Fibroblast of the conjunctiva (primary cell): ENCODE results near the gene ENTPD8.

ENCODE experiments used
- DNase-seq: peaks from one replicate; pipeline ENCODE4 v3.0.0-alpha.2; 2010; ENCODE audit warnings: low read depth

ENTPD8 gene

DNA sequence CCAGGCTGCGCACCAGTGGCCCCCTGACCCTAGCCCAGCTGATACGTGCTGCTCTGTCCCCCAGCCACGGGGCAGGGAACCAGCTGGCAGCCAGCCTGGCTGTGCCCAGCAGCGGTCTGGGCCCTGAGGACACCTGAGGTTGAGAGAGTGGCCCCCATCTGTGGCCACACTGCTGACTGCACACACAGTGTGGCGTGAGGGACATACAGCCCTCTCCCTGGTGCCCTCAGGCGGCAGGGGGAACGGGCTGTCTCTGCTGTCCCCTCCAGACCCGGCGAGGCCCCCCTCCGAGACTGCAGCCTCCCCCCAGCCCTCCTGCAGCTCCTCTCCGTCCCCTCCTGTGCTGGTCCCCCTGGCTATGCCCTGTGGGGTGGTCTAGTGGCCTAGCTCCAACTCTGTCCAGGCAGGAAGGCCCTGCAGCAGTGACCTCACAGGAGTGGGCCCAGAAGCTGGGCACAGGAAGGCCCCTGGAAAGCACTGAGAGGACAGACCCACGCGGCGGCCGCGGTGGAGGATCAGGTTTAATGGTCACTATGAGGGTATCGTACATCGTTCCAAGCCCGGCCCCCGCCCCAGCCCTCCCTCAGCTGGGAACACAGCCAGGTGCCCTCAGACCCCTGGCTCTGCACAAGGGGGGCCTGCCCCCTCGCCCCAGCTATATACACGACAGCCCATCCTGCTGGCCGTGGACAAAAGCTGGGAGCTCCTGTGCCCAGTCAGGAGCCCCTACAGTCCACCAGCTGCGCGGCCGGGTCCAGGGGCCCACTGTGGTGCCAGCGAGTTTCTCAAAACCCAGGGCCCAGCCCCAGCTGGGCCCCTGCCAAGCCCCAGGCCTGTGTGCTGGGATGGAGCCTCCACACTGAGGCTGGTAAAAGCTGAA, 6.8 kb upstream of the ENTPD8 start:
- no peak for DNase-seq

- no peak for DNase-seq
Measured at GRCh38 chr9:137446851-137447471, 5.8 kb upstream of the ENTPD8 start.

- no peak for DNase-seq
Measured at GRCh38 chr9:137445930-137446431, 4.8 kb upstream of the ENTPD8 start.

DNA sequence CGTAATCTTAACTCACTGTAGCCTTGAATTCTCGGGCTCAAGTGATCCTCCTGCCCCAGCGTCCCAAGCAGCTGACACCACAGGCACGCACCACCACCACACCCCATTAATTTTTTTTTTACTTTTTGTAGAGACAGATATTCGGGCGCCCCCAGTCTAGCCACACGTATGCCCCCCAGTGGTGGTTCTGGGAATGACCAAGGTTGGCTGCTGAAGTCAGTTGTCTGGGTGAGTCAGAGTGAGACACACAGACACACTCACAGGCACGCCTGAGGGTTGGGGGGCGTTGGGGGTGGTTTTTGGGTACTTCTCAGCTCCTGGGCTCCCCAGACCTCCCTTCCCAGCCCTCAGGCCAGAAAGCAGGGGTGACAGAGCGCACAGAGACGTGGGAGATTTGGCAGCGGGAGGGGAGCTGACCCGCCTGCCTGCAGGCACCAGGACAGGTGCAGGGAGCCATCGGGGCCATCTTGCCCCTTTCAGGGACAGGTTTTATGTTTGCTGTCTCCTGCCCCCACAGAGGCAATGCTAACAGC, 4.2 kb upstream of the ENTPD8 start:
- peak; percentile 59 for DNase-seq

DNA sequence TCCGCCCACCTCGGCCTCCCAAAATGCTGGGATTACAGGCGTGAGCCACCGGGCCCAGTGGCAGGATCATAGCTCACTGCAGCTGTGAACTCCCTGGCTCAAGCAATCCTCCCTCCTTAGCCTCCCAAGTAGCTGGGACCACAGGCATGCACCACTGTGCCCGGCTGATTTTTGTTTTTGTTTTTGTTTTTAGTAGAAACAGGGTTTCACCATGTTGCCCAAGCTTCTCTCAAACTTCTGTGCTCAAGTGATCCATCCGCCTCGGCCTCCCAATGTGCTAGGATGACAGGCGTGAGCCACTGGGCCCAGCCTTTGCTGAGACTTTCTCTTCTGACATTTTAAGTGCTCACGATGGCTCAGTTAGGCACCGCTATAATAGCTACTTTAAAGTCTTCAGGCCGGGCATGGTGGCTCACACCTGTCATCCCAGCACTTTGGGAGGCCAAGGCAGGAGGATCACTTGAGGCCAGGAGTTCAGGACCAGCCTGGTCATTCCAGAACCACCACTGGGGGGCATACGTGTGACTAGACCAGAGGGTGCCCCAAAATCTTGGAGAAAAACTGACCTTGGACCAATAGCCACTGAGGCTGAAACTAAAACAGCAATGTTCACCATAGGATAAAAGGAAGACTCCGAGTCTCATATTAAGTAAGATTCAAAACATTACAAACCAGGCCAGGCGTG, 3.1 kb upstream of the ENTPD8 start:
- no peak for DNase-seq

DNA sequence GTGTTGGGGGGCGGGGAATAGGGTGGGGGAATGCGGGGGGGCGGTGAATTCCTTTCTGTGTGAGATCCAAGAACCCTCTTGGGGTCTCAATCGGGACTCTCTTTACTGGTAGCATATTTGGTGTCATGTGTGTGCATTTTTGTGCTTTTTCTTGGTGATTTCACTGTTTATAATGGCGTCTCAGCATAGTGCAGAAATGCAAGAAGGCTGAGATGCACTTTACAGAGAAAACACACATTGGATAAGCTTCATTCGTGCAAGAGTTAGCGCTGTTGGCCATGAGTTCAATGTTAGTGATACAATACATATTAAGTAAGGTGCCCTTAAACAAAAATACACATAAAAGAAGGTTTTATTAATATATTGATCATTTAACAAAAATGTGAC, 771 bp upstream of the ENTPD8 start:
- no peak for DNase-seq

- DNase-seq = no peak
Measured at GRCh38 chr9:137439158-137439714, 1.9 kb downstream of the ENTPD8 start.

DNA sequence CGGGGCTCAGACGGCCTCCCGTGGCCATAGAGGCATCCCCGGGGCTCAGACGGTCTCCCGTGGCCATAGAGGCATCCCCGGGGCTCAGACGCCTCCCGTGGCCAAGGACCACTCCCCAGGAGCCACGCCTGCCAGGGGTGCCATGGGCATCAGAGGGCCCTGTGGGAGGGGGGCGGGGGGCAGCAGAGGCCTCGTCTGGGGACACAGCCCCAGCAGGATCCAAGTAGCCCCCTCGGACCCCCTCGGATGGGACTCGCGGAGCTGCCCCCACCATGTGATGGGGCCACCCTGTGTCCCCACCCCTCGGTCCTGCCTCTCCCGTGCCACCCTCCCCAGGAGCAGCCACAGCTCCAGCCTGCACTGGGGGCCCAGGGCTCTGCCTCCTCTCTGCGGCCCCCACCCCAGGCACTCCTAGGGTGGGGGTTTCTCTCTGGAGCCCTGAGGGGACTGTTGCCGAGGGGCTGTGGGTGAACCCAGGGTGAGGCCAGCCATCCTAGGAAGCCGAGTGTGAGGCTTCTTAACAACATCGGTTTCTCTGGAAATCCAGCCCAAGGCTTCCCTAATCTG, 2.5 kb downstream of the ENTPD8 start:
- DNase-seq = no peak

- no peak for DNase-seq
Measured at GRCh38 chr9:137437691-137438590, 3.2 kb downstream of the ENTPD8 start.

- no peak for DNase-seq
Measured at GRCh38 chr9:137436761-137437600, 4.2 kb downstream of the ENTPD8 start.

DNA sequence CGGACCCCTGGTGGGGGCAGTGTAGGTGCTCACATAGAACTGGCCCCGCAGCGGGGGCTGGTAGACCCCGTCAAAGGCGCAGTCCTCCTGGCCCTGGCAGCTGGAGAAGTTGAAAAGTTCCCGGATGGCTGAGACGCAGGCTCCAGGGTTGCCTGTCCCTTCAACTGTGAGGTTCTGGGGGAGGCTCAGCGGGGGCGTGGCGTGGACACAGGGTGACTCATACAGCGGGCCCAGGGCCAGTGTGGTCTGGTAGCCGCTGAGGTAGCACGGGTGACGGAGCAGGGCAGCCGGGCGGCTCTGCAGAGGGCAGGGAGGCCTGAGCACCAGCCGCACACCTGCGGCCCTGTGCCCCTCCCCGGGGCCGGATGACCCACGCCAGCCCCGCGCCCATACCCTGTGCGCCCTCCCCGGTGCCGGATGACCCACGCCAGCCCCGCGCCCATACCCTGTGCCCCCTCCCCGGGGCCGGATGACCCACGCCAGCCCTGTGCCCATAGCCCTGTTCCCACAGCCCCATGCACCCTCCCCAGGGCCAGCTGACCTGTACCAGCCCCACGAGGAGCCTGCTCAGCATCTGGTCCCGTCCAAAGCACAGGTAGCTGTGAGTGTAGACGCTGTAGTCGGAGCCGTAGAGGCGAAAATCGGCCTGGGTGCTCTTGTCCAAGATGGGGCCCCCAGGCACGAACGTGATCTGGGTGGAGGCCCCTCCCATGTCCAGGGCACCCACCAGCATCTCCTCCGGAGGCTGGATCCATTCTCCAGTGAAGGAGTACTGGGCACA, 5.0 kb downstream of the ENTPD8 start:
- no peak for DNase-seq

GRCh38 chr9:137435381-137435891, 5.7 kb downstream of the ENTPD8 start:
- no peak for DNase-seq

GRCh38 chr9:137434498-137435380, 6.4 kb downstream of the ENTPD8 start:
- DNase-seq = no peak

- DNase-seq = no peak
Measured at GRCh38 chr9:137433916-137434431, 7.2 kb downstream of the ENTPD8 start.

- DNase-seq = no peak
Measured at GRCh38 chr9:137433349-137433915, 7.7 kb downstream of the ENTPD8 start.

DNA sequence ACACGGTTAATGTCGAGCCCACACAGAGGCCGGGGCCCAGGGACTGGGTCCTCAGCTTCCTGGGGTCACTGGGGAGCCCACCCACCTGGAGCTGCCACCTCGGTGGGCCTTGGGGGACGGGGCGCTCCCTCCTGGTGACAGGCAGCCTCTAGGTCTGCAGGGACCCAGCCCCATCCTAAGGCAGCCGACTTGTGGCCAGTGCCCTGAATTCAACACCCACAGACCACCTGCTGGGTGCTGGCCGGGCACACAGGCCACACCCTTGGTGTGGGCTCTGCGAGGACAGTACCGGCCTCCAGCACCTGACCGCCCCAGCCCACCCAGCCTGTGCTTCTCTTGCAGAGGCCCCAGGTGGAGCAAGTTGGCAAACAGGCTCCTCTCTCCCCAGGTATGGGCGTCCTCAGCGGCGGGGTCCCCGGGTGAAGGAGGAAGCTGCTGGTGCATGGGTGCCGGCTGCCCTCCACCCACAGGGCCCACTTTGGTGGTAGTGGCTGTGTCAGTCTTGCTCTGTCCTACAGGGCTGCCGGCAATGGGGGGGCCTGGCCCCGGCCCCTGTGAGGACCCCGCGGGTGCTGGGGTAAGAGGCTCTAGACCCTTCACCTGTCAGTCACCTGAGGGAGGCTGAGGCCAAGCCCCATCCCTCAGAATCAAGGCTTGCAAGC, 8.3 kb downstream of the ENTPD8 start:
- DNase-seq = no peak
